HUES48 (cell line): Measurements from ENCODE around the gene NCOA3.
"Not testable (repeated sequence)": the region's sequence is repeated elsewhere in the genome, so short reads cannot be mapped to it uniquely, and the experiment has no call there.

Source experiments
- H3K27ac ChIP-seq: one replicate; pipeline ENCODE4 v1.7.0; 2013; ENCODE audit warnings: low read depth, low read length, inconsistent platforms
- H3K27me3 ChIP-seq: 2 replicates; pipeline ENCODE4 v1.6.1; 2013; ENCODE audit warnings: mild to moderate bottlenecking, low read length; ENCODE audit not compliant: control insufficient read depth, insufficient read depth
- H3K36me3 ChIP-seq: 2 replicates; pipeline ENCODE4 v1.6.1; 2013; ENCODE audit warnings: low read length; ENCODE audit not compliant: control insufficient read depth, insufficient read depth
- H3K4me1 ChIP-seq: 2 replicates; pipeline ENCODE4 v1.6.1; 2013; ENCODE audit warnings: mild to moderate bottlenecking, low read length; ENCODE audit not compliant: control insufficient read depth, insufficient read depth
- H3K4me3 ChIP-seq: 2 replicates; pipeline ENCODE4 v1.5.1; 2013; ENCODE audit warnings: mild to moderate bottlenecking, low read depth, low read length
- H3K9ac ChIP-seq: 2 replicates; pipeline ENCODE4 v1.6.1; 2013; ENCODE audit warnings: mild to moderate bottlenecking, low read depth, low read length, moderate library complexity
- H3K9me3 ChIP-seq: 2 replicates; pipeline ENCODE4 v1.6.1; 2013; ENCODE audit warnings: low read length; ENCODE audit not compliant: control insufficient read depth, insufficient read depth

The NCOA3 gene

GRCh38 chr20:47573559-47573958, 71.9 kb downstream of the NCOA3 start:
- H3K9me3 ChIP-seq: no peaks in the 10 kb centered on the region
- no peaks in the 10 kb centered on the region for H3K27me3 ChIP-seq
- H3K4me3 ChIP-seq: no peak overlapping the region
- H3K27ac ChIP-seq: peak overlapping the region; percentile 74
- H3K9ac ChIP-seq: no peak overlapping the region
- no peaks in the 10 kb centered on the region for H3K36me3 ChIP-seq
- H3K4me1 ChIP-seq: peaks cover 44% of the 10 kb centered on the region

DNA sequence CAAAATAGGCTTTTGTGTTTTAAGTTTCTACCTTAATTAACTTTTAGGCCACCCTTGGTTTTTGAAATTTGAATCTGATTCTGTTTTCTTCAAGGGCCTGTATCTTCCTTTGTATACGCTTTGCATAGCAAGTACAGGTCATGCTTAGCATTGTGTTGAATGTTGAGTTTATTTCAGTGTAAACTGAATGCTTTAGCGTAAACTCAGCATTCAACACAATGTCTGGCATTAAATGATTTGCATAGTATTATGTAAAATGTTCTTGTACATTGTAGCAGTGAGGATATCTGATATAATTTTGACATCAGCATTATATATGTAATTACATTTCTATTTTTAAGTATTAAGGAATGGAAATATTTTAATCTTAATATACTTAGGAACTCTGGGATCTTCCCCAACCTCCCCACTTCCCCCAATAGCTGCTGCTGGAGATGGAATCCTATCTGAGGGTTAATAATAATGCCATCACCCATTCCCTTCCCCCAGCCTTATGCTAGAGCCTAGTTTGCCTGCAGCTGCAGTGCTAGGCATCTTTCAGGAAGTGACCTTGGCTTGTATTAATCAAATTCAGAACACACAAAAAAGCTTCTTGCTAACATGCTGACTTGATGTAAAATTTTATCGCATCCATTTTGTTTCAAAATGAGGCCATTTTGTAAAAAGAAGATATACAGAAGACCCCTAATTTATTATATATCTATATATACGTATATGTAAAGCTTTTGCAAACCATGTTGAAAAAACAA, 73.1 kb downstream of the NCOA3 start:
- no peak overlapping the region for H3K9ac ChIP-seq
- H3K4me1 ChIP-seq: peaks cover 49% of the 10 kb centered on the region
- H3K9me3 ChIP-seq: no peaks in the 10 kb centered on the region
- H3K27ac ChIP-seq: peak overlapping the region; percentile 22
- H3K36me3 ChIP-seq: no peaks in the 10 kb centered on the region
- H3K27me3 ChIP-seq: no peaks in the 10 kb centered on the region
- H3K4me3 ChIP-seq: 0 out of 2 replicates have a peak overlapping the region, but pooled peaks have one; percentile 14

GRCh38 chr20:47576516-47577033, 74.9 kb downstream of the NCOA3 start:
- Histone ChIP-seq H3K27me3 (no peaks in the 10 kb centered on the region), H3K9me3 (no peaks in the 10 kb centered on the region), H3K9ac (no peak overlapping the region), H3K4me3 (no peak overlapping the region), H3K36me3 (no peaks in the 10 kb centered on the region), H3K4me1 (peaks cover 55% of the 10 kb centered on the region), H3K27ac (no peak overlapping the region)

DNA sequence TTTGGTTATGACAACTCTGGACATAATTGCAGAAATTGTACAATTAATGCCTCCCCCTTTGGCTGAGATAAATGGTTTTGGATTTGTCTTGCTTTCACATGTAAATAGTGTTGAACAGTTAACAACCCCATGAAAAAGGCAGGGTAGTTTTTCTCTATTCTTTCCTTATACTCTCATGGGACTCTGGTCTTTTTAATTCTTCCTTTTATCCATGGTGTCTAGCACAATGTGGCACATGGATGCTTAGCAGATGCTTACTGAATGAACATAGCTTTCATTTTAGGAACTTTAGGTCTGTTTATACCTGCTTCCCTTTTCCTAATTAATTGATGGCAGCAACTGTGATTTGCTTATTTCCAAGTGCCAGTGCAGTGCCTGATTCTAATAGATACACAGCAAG, 75.6 kb downstream of the NCOA3 start:
- Histone ChIP-seq H3K4me3 (no peak overlapping the region), H3K27me3 (no peaks in the 10 kb centered on the region), H3K27ac (no peak overlapping the region), H3K36me3 (no peaks in the 10 kb centered on the region), H3K4me1 (peaks cover 55% of the 10 kb centered on the region), H3K9ac (no peak overlapping the region), H3K9me3 (no peaks in the 10 kb centered on the region)

DNA sequence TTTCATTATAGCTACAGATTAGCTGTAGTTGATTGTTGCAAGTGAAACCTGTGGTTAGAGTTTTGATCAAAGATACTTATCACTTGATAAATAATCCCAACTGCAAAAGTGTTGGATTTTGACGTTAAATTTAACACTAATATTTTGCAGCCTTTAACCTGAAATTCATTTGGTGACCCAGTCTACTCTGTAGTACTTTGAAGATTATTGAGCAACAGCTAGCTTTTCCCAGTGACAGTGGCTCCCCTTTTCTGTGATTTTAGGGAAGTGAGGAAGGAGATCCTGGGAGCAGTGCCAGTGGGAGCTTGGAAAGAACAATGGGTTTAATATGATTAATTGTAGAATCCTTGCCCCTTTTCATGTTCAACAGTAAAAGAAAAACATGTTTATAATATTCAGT, 76.9 kb downstream of the NCOA3 start:
- H3K9ac ChIP-seq: no peak overlapping the region
- no peak overlapping the region for H3K27ac ChIP-seq
- H3K4me3 ChIP-seq: no peak overlapping the region
- peaks cover 49% of the 10 kb centered on the region for H3K4me1 ChIP-seq
- H3K27me3 ChIP-seq: no peaks in the 10 kb centered on the region
- H3K36me3 ChIP-seq: no peaks in the 10 kb centered on the region
- H3K9me3 ChIP-seq: no peaks in the 10 kb centered on the region

DNA sequence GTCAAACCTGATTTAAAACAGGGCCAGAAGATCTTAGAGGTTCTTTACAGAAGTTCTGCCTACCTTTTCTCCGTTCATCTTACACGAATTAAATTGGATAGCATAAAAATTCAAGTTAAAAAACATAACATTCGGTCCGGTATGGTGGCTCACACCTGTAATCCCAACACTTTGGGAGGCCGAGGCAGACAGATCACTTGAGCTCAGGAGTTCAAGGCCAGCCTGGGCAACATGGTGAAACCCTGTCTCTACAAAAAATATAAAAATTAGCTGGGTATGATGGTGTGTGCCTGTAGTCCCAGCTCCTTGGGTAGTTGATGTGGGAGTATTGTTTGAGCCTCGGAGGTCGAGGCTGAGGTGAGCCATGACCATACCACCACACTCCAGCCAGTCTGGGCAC, 79.0 kb downstream of the NCOA3 start:
- H3K4me1 ChIP-seq: peaks cover 28% of the 10 kb centered on the region
- not testable (repeated sequence) for H3K9ac ChIP-seq, H3K27me3 ChIP-seq, H3K27ac ChIP-seq, H3K4me3 ChIP-seq, H3K9me3 ChIP-seq, H3K36me3 ChIP-seq

GRCh38 chr20:47581090-47581489, 79.4 kb downstream of the NCOA3 start:
- Histone ChIP-seq H3K4me1 (peaks cover 24% of the 10 kb centered on the region), H3K9ac (no peak overlapping the region), H3K36me3 (no peaks in the 10 kb centered on the region), H3K27me3 (no peaks in the 10 kb centered on the region), H3K9me3 (no peaks in the 10 kb centered on the region), H3K4me3 (no peak overlapping the region), H3K27ac (no peak overlapping the region)

DNA sequence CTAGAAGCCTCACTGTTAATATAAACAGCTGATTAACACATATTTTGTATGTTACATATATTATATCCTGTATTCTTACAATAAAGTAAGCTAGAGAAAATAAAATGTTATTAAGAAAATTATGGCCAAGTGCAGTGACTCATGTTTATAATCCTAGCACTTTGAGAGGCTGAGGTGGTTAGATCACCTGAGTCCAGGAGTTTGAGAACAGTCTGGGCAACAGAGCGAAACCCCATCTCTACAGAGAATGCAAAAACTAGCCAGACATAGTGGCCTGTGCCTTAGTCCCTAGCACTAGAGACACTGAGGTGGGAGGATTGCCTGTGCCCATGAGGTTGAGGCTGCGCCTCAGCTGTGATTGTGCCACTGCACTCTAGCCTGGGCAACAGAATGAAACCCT, 81.9 kb downstream of the NCOA3 start:
- Histone ChIP-seq H3K9ac (no peak overlapping the region), H3K4me1 (peaks cover 28% of the 10 kb centered on the region), H3K36me3 (no peaks in the 10 kb centered on the region), H3K4me3 (no peak overlapping the region), H3K27ac (no peak overlapping the region), H3K9me3 (no peaks in the 10 kb centered on the region), H3K27me3 (no peaks in the 10 kb centered on the region)

DNA sequence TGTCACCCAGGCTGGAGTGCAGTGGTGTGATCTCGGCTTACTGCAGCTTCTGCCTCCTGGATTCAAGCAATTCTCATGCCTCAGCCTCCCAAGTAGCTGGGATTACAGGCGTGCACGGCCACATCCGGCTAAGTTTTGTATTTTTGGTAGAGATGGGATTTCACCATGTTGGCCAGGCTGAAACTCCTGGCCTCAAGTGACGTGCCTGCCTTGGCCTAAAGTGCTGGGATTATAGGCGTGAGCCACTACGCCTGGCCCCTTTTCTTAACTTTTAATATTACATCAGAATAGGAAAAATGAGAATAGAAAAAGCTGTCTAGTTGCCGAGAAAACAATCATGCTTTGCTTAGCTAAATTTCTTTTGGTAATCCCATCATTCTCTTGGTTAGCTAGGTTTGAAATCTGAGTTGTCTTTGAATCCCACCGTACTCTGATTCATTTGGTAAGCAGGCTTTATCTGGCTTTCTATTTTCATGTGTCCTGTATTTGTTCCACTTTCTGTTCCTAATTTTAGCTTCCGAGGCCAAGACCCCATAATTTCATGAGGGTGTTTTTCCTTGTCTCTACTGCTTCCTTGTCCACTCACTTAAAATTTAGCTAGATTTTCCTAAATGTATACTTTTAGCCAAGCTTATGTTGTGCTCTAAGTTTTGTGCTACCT, 83.5 kb downstream of the NCOA3 start:
- Histone ChIP-seq H3K9me3 (no peaks in the 10 kb centered on the region), H3K4me3 (no peak overlapping the region), H3K27me3 (no peaks in the 10 kb centered on the region), H3K4me1 (peaks cover 20% of the 10 kb centered on the region), H3K36me3 (no peaks in the 10 kb centered on the region), H3K27ac (no peak overlapping the region), H3K9ac (no peak overlapping the region)

- Histone ChIP-seq H3K9me3 (no peaks in the 10 kb centered on the region), H3K27ac (peak overlapping the region; percentile 21), H3K4me3 (no peak overlapping the region), H3K36me3 (no peaks in the 10 kb centered on the region), H3K4me1 (peaks cover 17% of the 10 kb centered on the region), H3K27me3 (no peaks in the 10 kb centered on the region), H3K9ac (no peak overlapping the region)
These were observed 85.1 kb downstream of the NCOA3 start for GRCh38 chr20:47586649-47587294.

GRCh38 chr20:47588158-47588557, 86.5 kb downstream of the NCOA3 start:
- Histone ChIP-seq H3K27me3 (no peaks in the 10 kb centered on the region), H3K4me1 (peaks cover 17% of the 10 kb centered on the region), H3K27ac (no peak overlapping the region), H3K36me3 (no peaks in the 10 kb centered on the region), H3K9me3 (no peaks in the 10 kb centered on the region), H3K9ac (no peak overlapping the region), H3K4me3 (no peak overlapping the region)
